GM18498 (cell line): Measurements from ENCODE around the gene UQCRFS1.
"Not testable (repeated sequence)": the region's sequence is repeated elsewhere in the genome, so short reads cannot be mapped to it uniquely, and the experiment has no call there.

Experiments used
- ATAC-seq: cut with Tn5 transposase; IDR thresholded peaks from one replicate; pipeline ENCODE4 v1.9.1; 2021; ENCODE audit warnings: mild to moderate bottlenecking, moderate library complexity; ENCODE audit not compliant: unreplicated experiment

Gene UQCRFS1

DNA sequence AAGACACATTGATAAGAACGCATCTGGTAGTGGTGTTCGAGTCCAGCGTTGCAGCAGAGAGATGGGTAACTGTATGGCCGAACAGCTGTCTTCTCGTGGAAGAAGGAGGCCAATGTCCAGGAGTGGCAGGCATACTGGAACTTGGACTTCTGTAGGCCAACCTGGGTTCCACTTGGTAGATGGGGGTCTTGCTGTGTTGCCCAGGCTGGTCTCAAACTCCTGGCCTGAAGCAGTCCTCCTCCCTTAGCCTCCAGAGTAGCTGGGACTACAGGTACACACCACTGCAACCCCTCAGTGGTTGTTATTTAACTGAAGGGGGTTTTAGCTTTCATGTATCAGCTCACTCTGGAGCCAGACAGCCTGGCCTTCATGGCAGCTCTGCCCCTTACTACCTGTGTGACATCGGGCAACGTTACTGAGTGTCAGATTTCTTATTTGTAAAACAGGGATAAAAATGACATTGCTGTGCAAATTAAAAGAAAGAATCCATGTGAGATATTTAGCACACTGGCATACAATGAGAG, 2.4 kb upstream of the UQCRFS1 start:
- ATAC-seq = no peak

DNA sequence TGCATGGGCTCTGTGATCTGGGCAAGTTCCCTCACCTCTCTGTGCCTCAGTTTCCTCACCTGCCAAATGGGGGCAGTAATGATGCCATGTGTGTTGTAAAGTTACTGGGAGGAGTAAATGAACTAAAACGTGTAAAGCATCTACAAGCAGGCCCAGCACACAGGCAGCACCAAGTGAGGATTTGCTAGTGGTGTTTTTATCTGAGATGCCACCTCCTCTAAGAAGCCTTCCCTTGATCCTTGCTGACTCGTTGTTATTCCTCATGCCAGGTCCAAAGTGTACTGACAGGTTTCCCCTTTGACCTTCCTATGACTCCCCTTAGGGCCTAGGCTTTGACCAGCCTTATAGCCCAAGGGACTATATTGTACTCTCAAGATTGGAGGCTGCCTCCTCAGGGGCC, 1.5 kb upstream of the UQCRFS1 start:
- no peak for ATAC-seq

DNA sequence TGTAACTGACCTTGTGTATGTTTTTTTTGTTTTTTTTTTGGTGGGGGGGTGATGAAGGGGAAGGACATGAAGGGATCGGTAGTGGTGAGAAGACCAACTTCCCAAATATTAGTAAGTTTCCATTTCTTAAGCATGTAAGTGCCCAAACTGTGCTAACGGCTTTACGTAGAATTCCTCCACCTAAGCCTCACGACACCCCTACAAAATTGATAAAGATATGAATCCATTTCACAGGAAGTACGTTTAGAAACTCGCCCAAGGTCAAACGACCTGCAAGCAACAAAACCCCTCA, 649 bp downstream of the UQCRFS1 start:
- ATAC-seq = no peak

DNA sequence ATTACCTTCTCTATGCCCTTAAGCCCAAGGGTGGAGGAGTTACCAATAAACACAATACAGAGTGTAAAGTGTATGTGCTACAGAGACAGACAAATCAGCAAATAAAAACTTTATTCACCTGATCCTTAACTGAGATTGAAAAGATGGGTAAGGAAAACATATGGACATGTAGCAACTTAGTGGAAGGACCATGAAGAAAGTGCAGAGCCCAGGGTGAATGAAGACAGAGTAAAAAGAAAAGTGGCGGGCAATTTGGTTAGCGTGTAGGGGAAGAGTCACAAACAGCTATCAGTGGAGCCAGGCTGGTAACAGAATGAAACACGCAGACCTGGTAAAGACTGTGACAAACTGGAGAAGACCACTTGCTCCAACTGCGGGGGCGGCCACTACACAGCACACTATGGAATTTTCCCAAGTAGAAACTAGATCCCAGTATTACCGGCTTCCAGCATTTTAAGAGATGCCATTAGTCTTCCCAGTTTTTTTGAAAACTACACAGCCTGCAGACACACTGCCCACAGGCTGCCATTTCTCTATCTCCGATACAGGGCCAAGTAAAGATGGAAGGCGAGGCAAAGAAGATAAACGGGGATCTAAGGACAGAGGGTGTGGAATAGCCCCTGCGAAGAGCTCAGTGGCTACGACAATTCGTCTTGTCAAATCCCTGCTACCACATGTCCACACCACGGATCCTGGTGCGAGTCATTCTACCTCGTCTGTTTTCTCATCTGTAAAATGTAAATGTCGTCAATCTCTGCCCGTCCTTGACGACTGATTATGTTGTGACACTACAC, 1.2 kb downstream of the UQCRFS1 start:
- no peak for ATAC-seq

DNA sequence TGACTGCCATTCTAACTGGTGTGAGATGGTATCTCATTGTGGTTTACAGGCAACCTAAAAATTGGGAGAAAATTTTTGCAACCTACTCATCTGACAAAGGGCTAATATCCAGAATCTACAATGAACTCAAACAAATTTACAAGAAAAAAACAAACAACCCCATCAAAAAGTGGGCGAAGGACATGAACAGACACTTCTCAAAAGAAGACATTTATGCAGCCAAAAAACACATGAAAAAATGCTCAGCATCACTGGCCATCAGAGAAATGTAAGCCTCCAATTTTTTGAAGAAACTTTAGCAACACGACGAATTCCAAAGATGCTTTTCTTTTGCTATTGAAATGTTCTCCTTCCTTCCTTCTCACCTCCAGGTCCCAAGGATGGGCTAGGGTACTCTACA, 1.9 kb downstream of the UQCRFS1 start:
- ATAC-seq = not testable (repeated sequence)

DNA sequence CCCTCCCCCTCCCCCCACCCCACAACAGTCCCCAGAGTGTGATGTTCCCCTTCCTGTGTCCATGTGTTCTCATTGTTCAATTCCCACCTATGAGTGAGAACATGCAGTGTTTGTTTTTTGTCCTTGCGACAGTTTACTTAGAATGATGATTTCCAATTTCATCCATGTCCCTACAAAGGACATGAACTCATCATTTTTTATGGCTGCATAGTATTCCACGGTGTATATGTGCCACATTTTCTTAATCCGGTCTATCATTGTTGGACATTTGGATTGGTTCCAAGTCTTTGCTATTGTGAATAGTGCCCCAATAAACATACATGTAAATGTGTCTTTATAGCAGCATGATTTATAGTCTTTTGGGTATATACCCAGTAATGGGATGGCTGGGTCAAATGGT, 2.4 kb downstream of the UQCRFS1 start:
- not testable (repeated sequence) for ATAC-seq

DNA sequence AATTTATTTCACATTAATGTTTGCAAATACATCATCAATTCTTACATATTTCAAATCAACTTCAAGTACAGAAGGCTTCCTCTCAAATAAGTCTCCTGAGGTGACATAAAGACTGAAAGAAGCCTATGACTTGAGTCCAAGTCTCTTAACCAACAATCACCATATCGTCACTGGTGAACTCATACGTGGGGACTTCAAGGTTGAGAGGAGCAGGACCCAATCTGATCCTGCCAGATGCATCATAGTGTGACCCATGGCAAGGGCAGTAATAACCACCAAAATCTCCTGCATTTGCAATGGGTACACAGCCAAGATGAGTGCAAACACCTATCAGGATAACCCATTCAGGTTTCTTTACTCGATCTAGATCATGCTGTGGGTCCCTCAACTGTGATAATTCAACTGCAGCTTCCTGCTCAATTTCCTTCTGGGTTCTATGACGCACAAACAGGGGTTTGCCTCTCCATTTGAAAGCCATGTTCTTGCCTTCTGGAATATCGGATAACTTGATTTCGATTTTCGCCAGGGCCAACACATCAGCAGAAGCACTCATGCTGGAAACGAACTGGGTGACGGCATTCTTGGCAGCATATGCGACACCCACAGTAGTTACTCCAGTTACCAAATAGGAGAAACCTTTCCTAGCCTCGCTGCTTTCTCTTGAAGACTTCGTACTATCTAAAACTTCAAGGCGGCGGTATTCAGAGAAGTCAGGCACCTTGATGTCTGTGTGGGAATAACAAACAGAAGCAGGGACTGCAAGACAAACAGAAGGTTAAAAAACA, 5.4 kb downstream of the UQCRFS1 start:
- not testable (repeated sequence) for ATAC-seq

DNA sequence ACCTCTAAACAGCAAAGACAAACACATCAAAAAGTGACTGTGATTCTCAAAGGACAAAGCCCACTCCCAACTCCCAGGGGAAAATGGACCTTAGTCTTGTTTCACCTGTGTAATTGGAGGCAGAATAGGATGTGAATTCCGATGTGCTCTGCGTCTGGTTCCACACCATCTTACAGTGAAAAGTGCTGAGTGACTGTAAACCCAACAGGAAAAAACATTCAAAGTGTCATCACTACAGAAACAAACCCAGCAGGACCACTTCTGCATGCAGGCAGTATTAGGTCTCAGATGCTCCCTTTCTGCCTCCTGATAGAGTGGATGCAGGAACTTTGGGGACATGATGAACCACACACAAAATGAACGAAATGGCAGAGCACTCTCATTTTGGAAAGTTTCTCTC, 6.5 kb downstream of the UQCRFS1 start:
- no peak for ATAC-seq

DNA sequence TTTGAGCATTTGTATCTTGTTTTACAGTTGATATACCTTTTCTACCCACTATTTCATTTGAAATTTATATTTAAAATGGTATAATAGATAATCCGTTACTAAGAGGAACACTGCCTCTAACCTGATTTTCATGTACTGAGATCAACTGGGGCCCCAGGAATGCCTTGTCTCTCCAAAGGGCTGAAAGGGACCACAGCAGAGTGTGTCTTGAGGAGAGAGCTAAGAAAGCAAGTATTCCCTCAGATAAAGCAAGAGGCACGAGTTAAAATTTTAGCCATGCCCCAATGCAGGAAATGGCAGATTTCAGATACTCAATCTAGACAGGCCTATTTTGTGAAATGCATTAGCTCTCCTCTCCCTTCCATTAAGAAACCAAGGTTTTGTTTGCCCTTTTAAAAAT, 10.7 kb downstream of the UQCRFS1 start:
- ATAC-seq = no peak

DNA sequence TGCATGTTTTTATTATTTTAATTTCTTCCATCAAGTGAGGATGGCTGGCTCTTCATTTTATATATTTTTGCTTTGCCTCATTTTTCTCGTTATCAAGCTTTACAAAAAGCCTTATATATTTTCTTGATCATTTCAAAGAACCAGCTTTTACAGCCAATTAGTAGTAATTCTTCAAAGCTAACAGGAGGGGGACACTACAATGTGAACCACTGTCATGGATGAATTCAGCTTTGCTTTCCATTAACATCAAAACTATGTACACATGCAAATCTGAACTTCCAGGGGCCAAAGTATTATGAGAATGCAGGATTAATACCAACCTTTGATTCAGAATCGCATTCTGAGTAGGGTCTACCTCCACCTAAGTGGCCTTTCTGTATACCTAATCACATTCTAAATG, 11.1 kb downstream of the UQCRFS1 start:
- ATAC-seq = no peak

DNA sequence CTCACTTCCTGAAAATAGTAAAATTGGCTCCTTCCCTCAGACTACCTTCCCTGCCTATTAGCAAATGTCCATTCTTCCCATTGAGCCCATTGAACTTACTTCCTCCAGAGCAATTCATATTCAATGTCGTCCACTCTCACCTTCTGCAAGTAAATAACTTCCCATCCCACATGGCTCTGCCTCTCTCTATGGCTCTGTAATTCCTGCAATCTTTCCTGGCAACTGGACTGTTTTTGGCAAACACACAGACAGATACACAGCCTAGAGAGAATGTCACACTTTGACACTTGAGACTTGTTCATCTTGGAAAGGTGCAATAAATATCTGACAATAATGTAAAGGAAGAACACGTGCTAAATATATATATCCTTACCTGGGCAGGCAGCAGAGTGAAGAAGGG, 18.3 kb downstream of the UQCRFS1 start:
- ATAC-seq = no peak

DNA sequence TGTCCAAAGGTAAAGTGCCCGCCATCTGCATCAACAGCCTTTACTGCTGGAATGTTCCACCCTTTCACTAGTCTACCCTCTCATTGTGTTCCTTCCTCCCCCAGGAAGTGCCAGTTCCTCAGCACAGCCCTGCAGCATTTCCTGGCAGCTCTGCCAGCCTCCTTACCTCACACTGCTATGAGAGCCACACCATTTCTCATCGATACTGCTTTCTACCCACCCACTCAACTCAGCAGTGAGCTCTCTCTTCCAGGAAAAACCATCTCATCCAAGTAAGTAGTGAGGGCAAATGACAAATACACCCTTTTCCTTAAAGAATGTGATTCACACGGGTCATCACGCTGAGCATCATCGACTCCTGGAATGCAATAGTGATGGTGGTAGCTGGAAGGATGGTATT, 19.8 kb downstream of the UQCRFS1 start:
- ATAC-seq = no peak

DNA sequence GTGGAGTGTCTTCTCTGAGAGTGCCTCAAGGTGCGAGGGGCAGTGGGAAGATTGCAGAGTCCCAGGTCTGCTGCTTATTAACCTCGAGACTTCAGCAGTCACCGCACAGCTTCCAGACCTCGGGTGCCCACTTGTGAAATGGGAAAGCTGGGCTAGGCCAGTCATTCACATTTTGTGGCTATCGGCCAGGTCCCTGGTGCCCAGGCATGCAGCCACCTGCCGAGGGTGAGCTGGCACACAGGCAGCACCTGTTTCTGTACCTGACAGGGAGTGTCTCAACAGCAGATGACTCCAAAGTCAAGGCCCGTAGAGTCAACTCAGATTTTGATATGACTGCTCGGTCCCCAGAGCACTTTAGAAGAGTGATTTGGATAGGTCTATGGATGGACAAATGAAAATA, 21.9 kb downstream of the UQCRFS1 start:
- no peak for ATAC-seq

DNA sequence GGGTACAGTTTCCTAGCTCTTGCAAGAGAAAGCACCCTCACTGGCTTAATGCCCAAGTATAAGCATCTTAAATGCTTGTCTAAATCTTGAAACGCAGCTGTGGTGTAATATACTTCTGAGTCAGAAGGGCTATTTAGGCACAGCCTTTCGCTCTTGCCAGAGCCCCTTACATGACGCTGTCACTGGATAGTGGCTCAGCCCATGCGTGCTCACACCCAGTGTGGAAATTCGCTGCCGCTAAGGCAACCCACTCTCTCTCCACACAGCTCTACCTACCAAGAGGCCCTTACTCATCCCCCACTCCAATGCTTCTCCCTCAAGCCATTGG, 24.0 kb downstream of the UQCRFS1 start:
- no peak for ATAC-seq

DNA sequence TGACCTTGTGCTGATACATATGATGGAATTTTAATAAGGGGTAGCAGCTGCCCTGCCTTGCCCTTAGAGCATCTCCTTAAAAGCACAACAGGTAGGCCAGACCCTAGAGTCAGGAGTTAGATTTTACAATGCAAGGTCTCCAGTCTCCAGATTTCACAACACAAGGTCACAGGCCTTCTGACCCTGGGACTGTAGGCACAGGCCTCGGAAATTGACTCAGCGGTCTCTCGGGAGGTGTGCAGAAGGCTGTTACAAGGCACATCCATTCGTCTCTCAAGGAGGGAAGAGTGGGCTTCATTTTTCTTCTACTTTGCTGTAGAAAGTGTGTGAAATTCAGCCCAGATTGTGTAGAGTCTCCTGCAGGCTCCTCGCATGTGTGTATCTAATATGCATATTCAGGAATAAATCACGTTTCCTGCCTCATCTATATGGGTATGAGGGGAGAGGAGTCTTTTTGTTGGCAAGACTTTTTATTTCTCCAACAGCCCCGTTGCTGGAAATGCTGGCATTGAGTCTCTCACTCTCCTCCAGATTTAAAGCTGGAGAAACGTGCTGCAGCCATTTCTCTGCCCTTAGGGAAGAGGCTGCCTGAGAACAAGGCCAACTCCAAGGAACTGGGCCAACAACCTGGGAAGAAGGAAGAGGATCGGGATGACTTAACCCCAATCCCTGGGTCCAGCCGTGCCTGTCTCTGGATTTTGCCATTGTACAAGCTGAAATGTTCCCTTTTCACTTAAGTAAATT, 24.5 kb downstream of the UQCRFS1 start:
- ATAC-seq = no peak

DNA sequence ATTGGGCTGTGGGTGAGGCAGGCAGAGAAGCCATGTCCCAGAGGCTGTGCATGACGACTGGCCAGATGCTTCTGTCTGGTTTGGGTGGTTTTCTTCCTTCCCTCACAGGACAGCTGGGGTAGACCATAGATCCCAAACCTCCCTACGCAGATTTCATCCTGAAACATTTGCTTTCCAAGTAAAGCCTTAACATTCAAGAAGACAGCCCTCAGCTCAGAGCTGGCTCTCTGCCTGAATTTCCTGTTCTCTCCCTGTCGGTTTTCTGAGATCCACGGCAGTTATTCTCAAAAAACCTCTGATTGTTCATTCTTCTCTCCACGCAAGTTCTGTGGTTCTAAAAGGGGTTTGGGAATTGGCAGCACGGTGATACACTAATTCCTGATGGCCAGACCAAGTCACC, 25.3 kb downstream of the UQCRFS1 start:
- no peak for ATAC-seq

DNA sequence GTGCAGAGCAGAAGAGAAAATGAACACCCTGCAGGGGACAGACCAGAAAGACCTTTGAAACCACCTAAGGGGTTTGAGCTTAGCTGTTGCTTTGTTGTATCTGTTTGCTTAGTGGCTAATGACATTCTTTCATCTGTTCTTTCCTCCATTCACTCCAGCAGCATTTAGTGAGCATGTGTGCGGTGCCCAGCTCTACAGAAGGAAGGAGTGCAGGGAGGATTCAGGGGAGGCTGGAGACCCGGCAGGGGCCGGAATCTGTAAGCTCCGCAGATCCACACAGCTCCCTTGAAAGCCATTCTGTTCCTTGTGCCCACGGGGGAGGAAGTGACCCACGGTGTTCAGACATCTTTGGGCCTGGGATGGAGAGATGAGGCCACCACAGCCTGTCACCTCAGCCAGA, 27.5 kb downstream of the UQCRFS1 start:
- ATAC-seq = no peak

DNA sequence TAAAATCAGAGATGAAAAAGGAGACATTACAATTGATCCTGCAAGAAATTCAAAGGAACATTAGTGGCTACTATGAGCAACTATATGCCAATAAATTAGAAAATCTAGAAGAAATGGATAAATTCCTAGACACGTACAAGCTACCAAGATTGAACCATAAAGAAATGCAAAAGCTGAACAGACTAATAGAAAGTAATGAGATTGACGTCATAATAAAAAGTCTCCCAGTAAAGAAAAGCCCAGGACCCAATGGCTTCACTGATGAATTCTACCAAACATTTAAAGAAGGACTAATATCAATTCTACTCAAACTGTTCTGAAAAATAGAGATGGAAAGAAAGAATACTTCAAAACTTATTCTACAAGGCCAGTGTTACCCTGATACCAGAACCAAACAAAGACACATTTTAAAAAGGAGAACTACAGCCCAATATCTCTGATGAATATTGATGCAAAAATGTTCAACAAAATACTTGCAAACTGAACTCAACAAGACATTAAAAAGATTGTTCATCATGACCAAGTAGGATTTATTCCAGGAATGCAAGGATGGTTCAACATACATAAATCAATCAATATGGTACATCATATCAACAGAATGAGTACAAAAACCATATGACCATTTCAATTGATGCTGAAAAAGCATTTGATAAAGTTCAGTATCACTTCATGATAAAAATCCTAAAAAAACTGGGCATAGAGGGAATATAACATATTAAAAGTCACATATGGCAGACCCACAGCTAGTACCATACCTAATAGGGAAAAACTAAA, 35.8 kb downstream of the UQCRFS1 start:
- no peak for ATAC-seq

DNA sequence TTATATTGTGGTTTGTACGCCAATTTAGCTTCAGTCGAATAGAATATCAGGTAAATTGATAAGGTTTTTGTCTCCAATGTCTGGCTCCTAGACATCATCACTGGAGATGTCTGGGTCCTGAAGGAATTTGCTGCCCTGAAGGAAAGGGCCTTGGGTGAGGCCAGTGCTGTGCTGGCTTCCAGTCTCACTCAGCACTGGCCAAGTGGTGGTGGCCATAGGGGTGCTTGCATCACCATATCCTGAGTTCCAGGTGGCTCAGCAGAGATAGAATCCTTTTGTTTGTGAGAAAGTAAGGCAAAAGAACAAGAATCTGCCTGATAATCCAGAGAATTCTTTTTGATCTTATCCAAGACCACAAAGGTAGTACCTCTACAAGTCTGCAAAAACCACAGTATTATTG, 39.1 kb downstream of the UQCRFS1 start:
- ATAC-seq = no peak

DNA sequence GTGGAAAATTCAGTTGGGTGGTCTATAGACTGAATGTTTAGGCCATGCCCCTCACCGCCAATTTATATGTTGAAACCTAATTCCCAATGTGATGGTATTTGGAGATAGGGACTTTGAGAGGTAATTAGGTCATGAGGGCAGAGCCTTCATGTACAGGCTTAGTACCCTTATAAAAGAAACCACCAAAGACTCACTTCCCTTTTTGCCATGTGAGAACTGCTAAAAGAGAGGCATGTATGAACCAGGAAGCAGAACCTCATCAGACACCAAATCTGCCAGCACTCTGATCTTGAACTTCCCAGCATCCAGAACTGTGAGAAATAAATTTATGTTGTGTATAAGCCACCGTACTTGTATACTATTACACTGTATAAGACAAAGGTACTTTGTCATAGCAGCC, 40.6 kb downstream of the UQCRFS1 start:
- ATAC-seq = no peak

DNA sequence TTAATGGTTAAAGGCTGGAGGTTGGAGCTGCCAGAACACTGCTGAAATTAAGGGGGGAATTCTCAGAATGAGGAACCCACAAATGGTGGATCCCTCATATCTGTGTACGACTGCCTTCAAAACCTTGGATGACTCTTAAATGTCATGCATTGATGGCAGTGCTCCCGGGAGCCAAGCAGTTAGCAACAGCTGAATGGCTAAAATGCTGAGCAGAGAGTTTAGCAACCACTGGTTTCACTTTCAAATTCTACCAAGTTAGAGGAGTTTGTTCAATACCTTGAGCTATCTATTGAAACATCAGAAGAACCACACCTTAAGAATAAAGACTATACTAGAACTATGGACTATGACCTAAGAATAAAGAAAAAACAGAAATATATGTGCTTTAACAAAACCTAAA, 41.4 kb downstream of the UQCRFS1 start:
- ATAC-seq = no peak
